Stimulated activated CD8-positive, alpha-beta memory T cell treated with anti-CD3 and anti-CD28 coated beads, Interleukin-7, amount 100 ng/mL, for 1 hour (primary cell): ENCODE data around the gene EMC9.

Source experiments
- DNase-seq, 2 donors: peaks; one replicate each; pipeline ENCODE4 v3.0.0-alpha.2; 2020; ENCODE audit warnings: low read depth in 2 of 2

The EMC9 gene

DNA sequence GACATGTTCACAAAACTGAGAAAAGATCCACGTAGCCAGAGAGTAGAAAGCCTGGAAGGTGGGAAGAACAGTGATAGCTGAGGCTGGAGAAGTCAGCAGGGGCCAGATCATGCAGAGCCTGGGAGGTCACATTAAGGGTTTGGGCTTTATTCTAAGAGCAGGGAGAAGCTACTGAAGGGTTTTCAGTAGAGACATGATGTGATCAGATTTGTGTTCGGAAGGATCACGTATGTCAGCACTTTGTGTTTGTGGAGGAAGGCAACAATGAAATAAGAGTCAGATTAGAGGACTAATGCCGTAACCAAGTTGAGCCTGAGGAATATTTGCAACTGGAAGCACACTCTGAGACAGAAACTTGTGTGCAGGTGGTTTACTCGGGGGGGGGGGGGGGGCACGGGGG is 51.5 kb downstream of the EMC9 start:
- no peak for DNase-seq
